ENCODE data around the gene HAL.

HAL gene

DNA sequence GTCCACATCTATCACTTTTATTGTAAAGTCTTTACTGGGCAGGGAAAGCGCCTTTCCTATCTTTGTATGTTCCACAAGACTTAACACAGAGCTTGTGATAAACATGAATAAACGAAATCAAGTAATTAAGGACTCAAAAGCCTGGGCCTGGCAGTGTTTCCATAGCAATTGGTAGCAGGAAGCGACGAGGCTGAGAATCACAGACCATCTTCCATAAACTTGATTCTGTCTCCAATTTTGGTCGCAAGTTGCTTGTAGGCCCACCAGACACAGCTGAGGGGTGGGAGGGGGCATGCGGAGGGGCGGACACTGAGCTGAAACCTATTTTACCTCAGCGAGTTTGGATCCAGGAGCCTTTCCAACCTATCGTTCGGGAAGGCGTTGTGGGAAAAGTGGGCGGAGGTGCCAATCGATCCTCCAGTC lies 54.0 kb downstream of the HAL start:
- no peak for DNase-seq (ENCODE audit: low read depth)

DNA sequence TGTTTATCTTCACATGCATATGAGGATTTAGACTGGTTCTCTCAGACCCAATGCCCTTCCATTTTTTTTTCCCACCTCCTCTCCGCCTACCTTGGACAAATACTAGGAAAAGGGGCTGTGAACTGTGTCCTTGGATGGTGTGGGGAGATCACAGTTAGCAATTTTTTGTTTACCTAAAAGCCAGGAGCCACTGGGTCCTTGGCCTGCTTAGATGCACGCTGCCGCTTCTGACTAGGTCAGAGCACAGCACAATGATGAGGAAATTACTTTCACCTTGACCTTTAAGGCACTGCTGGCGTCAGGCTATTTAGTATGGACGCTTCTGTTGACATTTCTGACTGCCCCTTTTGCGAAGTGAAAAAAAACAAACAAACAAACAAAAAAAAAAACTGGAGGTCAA lies 55.6 kb downstream of the HAL start:
- no peak for DNase-seq (ENCODE audit: low read depth)
